Transverse colon (tissue), 3 donors: ENCODE results near the gene B4GALT4.

Source experiments
- CTCF ChIP-seq, 5 experiments: fragments of 200-600 bp in 3 of 5; fragments of 450-650 bp in 2 of 5; sonication (generic) in 3 of 5; IDR thresholded peaks; 1 replicate in 2 of 5; 2 replicates in 3 of 5; pipeline ENCODE4 v1.5.1; 2016 to 2017; ENCODE audit warnings: antibody characterized with exemption in 5 of 5, inconsistent platforms in 3 of 5, mild to moderate bottlenecking in 2 of 5, moderate library complexity in 1 of 5
- EP300 ChIP-seq: sonication (generic); formaldehyde crosslinking; IDR thresholded peaks from one replicate; pipeline ENCODE4 v1.6.1; 2017; ENCODE audit warnings: antibody characterized with exemption, low read depth

DNA sequence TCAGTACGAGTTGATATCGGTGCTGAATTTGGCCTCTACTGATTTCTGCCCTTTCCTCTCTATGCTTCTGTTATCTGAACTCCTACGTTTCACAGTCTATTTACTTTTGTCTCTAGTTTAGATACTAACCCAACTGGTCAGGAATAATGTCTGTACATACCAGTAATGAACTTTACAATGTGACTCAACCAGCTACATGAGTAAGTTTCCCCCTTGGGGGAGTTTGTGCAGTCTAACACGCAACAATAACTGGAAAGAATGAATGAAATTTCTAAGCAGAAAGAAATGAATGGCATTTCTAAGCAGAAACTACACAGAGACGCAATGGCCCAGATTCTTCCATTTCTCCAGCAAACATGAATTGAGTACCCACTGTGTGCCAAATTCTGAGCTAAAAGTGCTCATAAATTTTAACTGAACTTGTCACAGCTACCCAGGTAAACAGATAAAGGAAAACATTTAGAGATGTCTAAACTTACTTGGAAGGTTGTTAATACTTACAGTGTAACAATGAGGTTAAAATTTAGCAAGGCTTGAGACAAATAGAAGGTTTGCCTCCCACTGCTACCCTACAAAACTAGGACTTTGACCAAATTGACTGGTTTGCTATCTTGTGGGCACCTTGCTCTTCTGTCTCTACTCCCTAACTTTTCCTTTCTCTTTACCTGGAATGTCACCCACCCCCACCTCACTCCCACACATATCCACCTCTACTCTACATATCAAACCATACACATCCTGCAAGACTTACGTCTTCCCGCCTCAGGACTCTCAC is 55.7 kb downstream of the B4GALT4 start:
- no peak for TF ChIP-seq CTCF (IDR thresholded peaks at IDR 0.05)
- TF ChIP-seq EP300 = no peak
